H1 (cell line): ENCODE measurements around the gene BCAR1. TPM values are rescaled to one million over a fixed set of nuclear protein-coding genes. Genes with fewer than 3 reads are reported as not detected.

ENCODE experiments used
- CTCF ChIA-PET: fragments of 300-600 bp; sonication (Branson Sonifier 250); formaldehyde crosslinking; loops from one replicate; lab custom pipeline; 2021; ENCODE audit not compliant: partially characterized antibody; lab: Charles Lee
- POLR2A ChIA-PET: fragments of 300-600 bp; sonication (Branson Sonifier 250); formaldehyde crosslinking; loops from one replicate; lab custom pipeline; 2021; ENCODE audit warnings: inconsistent platforms; ENCODE audit not compliant: partially characterized antibody; lab: Charles Lee
- DNase-seq, 2 experiments: peaks; one replicate each; pipeline versions ENCODE4 v3.0.0 to v3.0.0-alpha.2; 2010 to 2022; ENCODE audit warnings: low spot score in 2 of 2, low read depth in 1 of 2, mixed read lengths in 1 of 2
- FAIRE-seq: peaks from 2 replicates; lab custom pipeline; 2011; peaks lifted over from hg19 to GRCh38; lab: Jason Lieb, UNC
- H2AFZ ChIP-seq: 2 replicates; pipeline ENCODE4 v1.8.1; 2012; ENCODE audit warnings: low read length, inconsistent platforms
- H2AK5ac ChIP-seq: 2 replicates; pipeline ENCODE4 v1.6.1; 2013; ENCODE audit warnings: low read depth, low read length
- H2BK120ac ChIP-seq: replicated peaks from 2 replicates; pipeline ENCODE3; 2013; ENCODE audit warnings: low read depth, low read length, inconsistent platforms
- H2BK12ac ChIP-seq: 2 replicates; pipeline ENCODE4 v1.6.1; 2013; ENCODE audit warnings: low read depth, low read length
- H2BK15ac ChIP-seq: 2 replicates; pipeline ENCODE4 v1.6.1; 2013; ENCODE audit warnings: low read length
- H2BK20ac ChIP-seq: 2 replicates; pipeline ENCODE4 v1.6.1; 2013; ENCODE audit warnings: low read length
- H2BK5ac ChIP-seq: 2 replicates; pipeline ENCODE4 v1.6.1; 2013; ENCODE audit warnings: low read depth, low read length
- H3K14ac ChIP-seq: 2 replicates; pipeline ENCODE4 v1.6.1; 2013; ENCODE audit warnings: inconsistent platforms; ENCODE audit not compliant: insufficient read length
- H3K18ac ChIP-seq: 2 replicates; pipeline ENCODE4 v1.6.1; 2013; ENCODE audit warnings: low read length; ENCODE audit errors: extremely low read depth
- H3K23ac ChIP-seq: 2 replicates; pipeline ENCODE4 v1.6.1; 2013; ENCODE audit warnings: inconsistent platforms; ENCODE audit not compliant: insufficient read length
- H3K23me2 ChIP-seq: 2 replicates; pipeline ENCODE4 v1.6.1; 2013; ENCODE audit warnings: low read depth, low read length
- H3K27ac ChIP-seq: 2 replicates; pipeline ENCODE4 v1.6.1; 2011; ENCODE audit warnings: low read depth, low read length, inconsistent platforms
- H3K27me3 ChIP-seq, 4 experiments: replicated peaks in 1 of 4; 1 replicate in 1 of 4; 2 replicates in 3 of 4; pipeline versions ENCODE4 v1.6.1 to v1.8.1; 2011 to 2013; ENCODE audit warnings: low read length in 3 of 4, mild to moderate bottlenecking in 3 of 4, inconsistent platforms in 2 of 4, mixed read lengths in 2 of 4, moderate library complexity in 1 of 4; ENCODE audit not compliant: control insufficient read depth in 3 of 4, insufficient read depth in 3 of 4; ENCODE audit errors: extremely low read depth in 1 of 4
- H3K36me3 ChIP-seq, 4 experiments: 2 replicates each; pipeline versions ENCODE4 v1.6.1 to v1.8.1; 2011 to 2013; ENCODE audit warnings: mild to moderate bottlenecking in 4 of 4, low read length in 3 of 4, moderate library complexity in 2 of 4, control low read depth in 1 of 4, inconsistent platforms in 1 of 4; ENCODE audit not compliant: insufficient read depth in 4 of 4, control insufficient read depth in 2 of 4
- H3K4ac ChIP-seq: replicated peaks from 2 replicates; pipeline ENCODE3; 2013; ENCODE audit warnings: low read length, low read depth, mixed read lengths, inconsistent platforms; ENCODE audit not compliant: insufficient read length
- H3K4me1 ChIP-seq, 4 experiments: replicated peaks in 1 of 4; 1 replicate in 1 of 4; 2 replicates in 3 of 4; pipeline versions ENCODE4 v1.6.1 to v1.8.1; 2011 to 2013; ENCODE audit warnings: low read length in 3 of 4, inconsistent platforms in 2 of 4, mixed read lengths in 1 of 4; ENCODE audit not compliant: insufficient read depth in 4 of 4, control insufficient read depth in 3 of 4
- H3K4me2 ChIP-seq, 2 experiments: 2 replicates each; pipeline versions ENCODE4 v1.6.1 to v1.8.1; 2011 to 2013; ENCODE audit warnings: low read depth in 2 of 2, low read length in 2 of 2, control low read depth in 1 of 2, inconsistent platforms in 1 of 2, mild to moderate bottlenecking in 1 of 2; ENCODE audit not compliant: insufficient read depth in 1 of 2
- H3K4me3 ChIP-seq, 4 experiments: fragments of 200-600, 300-600 bp in 1 of 4; sonication (generic), shearing (Covaris generic), sonication (Bioruptor Twin) in 1 of 4; 2 replicates each; pipeline versions ENCODE4 v1.5.1 to v1.8.1; 2011 to 2016; ENCODE audit warnings: low read length in 4 of 4, low read depth in 3 of 4, control low read depth in 2 of 4, inconsistent platforms in 2 of 4, mild to moderate bottlenecking in 2 of 4, mixed read lengths in 1 of 4, moderate library complexity in 1 of 4; ENCODE audit not compliant: insufficient read depth in 2 of 4; ENCODE audit errors: extremely low read depth in 1 of 4
- H3K56ac ChIP-seq: replicated peaks from 2 replicates; pipeline ENCODE3; 2013; ENCODE audit warnings: low read depth, mild to moderate bottlenecking, mixed read lengths, low read length, inconsistent platforms; ENCODE audit not compliant: insufficient read length
- H3K79me1 ChIP-seq: 2 replicates; pipeline ENCODE4 v1.6.1; 2013; ENCODE audit warnings: low read depth, low read length, control low read depth
- H3K79me2 ChIP-seq, 2 experiments: 2 replicates each; pipeline versions ENCODE4 v1.6.1 to v1.8.1; 2012 to 2013; ENCODE audit warnings: low read length in 2 of 2, mild to moderate bottlenecking in 2 of 2, inconsistent platforms in 1 of 2; ENCODE audit not compliant: insufficient read depth in 2 of 2, control insufficient read depth in 1 of 2
- H3K9ac ChIP-seq, 4 experiments: replicated peaks in 1 of 4; 1 replicate in 1 of 4; 2 replicates in 3 of 4; pipeline versions ENCODE4 v1.6.1 to v1.8.1; 2011 to 2013; ENCODE audit warnings: low read depth in 3 of 4, low read length in 3 of 4, control low read depth in 2 of 4, mild to moderate bottlenecking in 2 of 4, moderate library complexity in 2 of 4, inconsistent platforms in 1 of 4; ENCODE audit errors: extremely low read depth in 1 of 4
- H3K9me3 ChIP-seq, 2 experiments: 2 replicates each; pipeline versions ENCODE4 v1.6.1 to v1.8.1; 2012 to 2013; ENCODE audit warnings: mild to moderate bottlenecking in 2 of 2, moderate library complexity in 2 of 2, control low read depth in 1 of 2, inconsistent platforms in 1 of 2, low read depth in 1 of 2, low read length in 1 of 2, mixed read lengths in 1 of 2; ENCODE audit not compliant: insufficient read depth in 2 of 2
- H4K20me1 ChIP-seq, 2 experiments: replicated peaks in 1 of 2; 2 replicates each; pipeline versions ENCODE3 to v1.8.1; 2011 to 2013; ENCODE audit warnings: inconsistent platforms in 2 of 2, low read length in 2 of 2, mild to moderate bottlenecking in 1 of 2; ENCODE audit not compliant: insufficient read depth in 2 of 2, control insufficient read depth in 1 of 2
- H4K5ac ChIP-seq: 2 replicates; pipeline ENCODE4 v1.6.1; 2013; ENCODE audit warnings: low read length, low read depth, mixed read lengths, inconsistent platforms; ENCODE audit not compliant: insufficient read length
- H4K8ac ChIP-seq: 2 replicates; pipeline ENCODE4 v1.8.0; 2013; ENCODE audit warnings: mild to moderate bottlenecking, moderate library complexity, low read length, inconsistent platforms; ENCODE audit not compliant: insufficient read depth; ENCODE audit errors: extremely low read depth
- H4K91ac ChIP-seq: replicated peaks from 2 replicates; pipeline ENCODE3; 2013; ENCODE audit warnings: low read length, mixed read lengths, inconsistent platforms; ENCODE audit not compliant: insufficient read length
- ASH2L ChIP-seq: fragments of 200-600, 300-600 bp; sonication (generic); IDR thresholded peaks from one replicate; pipeline ENCODE4 v1.7.1; 2017; ENCODE audit warnings: low read length
- CHD1 ChIP-seq: IDR thresholded peaks from 2 replicates; pipeline ENCODE4 v1.6.1; 2012; ENCODE audit warnings: low read depth, low read length, improper control_type of control experiment
- GABPA ChIP-seq: IDR thresholded peaks from 2 replicates; pipeline ENCODE4 v1.6.1; 2011; ENCODE audit warnings: mild to moderate bottlenecking, low read length, moderate library complexity, borderline replicate concordance; ENCODE audit not compliant: insufficient read depth
- WGBS, 2 experiments: shearing (Covaris generic) in 1 of 2; methylation state at CpG; one replicate each; pipeline versions ENCODE4 v1.1.6 to v1.1.7; 2013 to 2015; ENCODE audit warnings: low lambda C conversion rate in 2 of 2, mixed read lengths in 2 of 2, inconsistent platforms in 1 of 2, low coverage in 1 of 2, missing lambda C conversion rate in 1 of 2; ENCODE audit not compliant: insufficient replicate concordance in 2 of 2, insufficient coverage in 1 of 2, insufficient read length in 1 of 2; ENCODE audit errors: extremely low coverage in 1 of 2, missing lambda C conversion rate in 1 of 2; 5-methylcytosine and 5-hydroxymethylcytosine counted together
- polyA plus RNA-seq, 7 experiments: library from polyadenylated mRNA; depleted of rRNA in 3 of 7; stranded (reverse) in 5 of 7; unstranded in 2 of 7; fragments of >200 nt in 5 of 7; fragments of 200-250 nt in 2 of 7; gene quantifications; 1 replicate in 5 of 7; 2 replicates in 1 of 7; 4 replicates in 1 of 7; pipeline versions ENCODE4 v1.2.1 to v1.2.3, GENCODE V29; 2011 to 2013; ENCODE audit warnings: missing spikeins in 2 of 7, mixed read lengths in 2 of 7
- total RNA-seq: library from RNA; stranded (reverse); fragmentation: NEBNext Ultra II Directional; extraction: Animal tissue kit (Norgen Biotek cat#: 25700); gene quantifications from 2 replicates; pipeline ENCODE4 v1.2.1, GENCODE V29; 2021

The BCAR1 gene
- total and polyA plus RNA-seq, 2 of the 8 experiments (the other 6 are each of a cell fraction or from before 2014, with no cell fraction given) = 59.8 to 105 TPM

GRCh38 chr16:75279305-75279704 lies 27.9 kb upstream of the BCAR1 start:
- Histone ChIP-seq H3K79me1 (no peaks in the 10 kb centered on the region), H3K4me2 (no peak overlapping the region), H3K79me2 (no peaks in the 10 kb centered on the region), H3K4ac (no peak overlapping the region), H3K9me3 (no peaks in the 10 kb centered on the region), H3K27me3 (no peaks in the 10 kb centered on the region), H3K4me1 (no peaks in the 10 kb centered on the region), H3K36me3 (no peaks in the 10 kb centered on the region), H2BK20ac (no peak overlapping the region)
- ChIA-PET POLR2A (interaction anchor here (0.7 to 1.7 kb wide), 5 partner anchors 11 to 52 kb away, joined by 3 to 6 read pairs (median 4); no protein-coding TSS in a partner anchor), CTCF (interaction anchor here (0.7 to 4.2 kb wide), 10 partner anchors 11 to 194 kb away, joined by 3 to 23 read pairs (median 6); no protein-coding TSS in a partner anchor)
- TF ChIP-seq CHD1 (no peak), ASH2L (no peak), GABPA (no peak)
- TF ChIP-seq, all 59 proteins: peak for 0
- Histone ChIP-seq H4K91ac (no peak overlapping the region), H4K5ac (no peak overlapping the region), H2AK5ac (no peak overlapping the region), H2AFZ (no peak overlapping the region), H2BK5ac (no peak overlapping the region), H4K8ac (no peak overlapping the region), H3K14ac (no peak overlapping the region), H3K4me3 (no peak overlapping the region), H3K27ac (no peak overlapping the region), H3K9ac (no peak overlapping the region; a peak in 1 of 7 replicates), H3K56ac (no peak overlapping the region), H2BK15ac (no peak overlapping the region), H3K23me2 (no peaks in the 10 kb centered on the region), H3K23ac (no peak overlapping the region), H4K20me1 (no peaks in the 10 kb centered on the region), H2BK120ac (no peak overlapping the region), H3K18ac (no peak overlapping the region), H2BK12ac (no peak overlapping the region)
- WGBS, 2 experiments = 74% methylated on average over 10 of the region's 10 CpGs; no CpG with 5 or more reads in 1 of the 2 experiments
- DNase-seq (no peak), FAIRE-seq (no peak)
